ENCODE results near the gene SPTB.

DNA sequence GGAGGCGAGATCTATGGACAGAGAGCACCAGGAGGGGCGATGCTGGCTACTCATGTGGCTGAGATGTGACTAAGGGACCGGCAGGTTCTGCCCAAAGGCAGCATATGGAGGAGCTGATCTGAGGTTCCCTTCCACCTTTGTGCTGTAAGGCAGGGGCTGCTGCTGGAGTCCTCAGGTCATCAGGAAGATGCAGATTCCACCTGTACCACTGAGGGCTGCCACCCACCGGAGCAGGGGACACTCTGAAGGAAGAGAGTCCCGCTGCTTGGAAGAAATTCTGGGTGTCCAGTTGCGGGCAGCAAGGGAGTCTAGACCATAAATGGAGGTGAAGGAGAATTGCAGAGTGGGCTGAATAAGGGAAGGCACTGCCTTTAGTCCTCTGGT lies 120.2 kb downstream of the SPTB start:
- no peak for TF ChIP-seq CTCF (tag by site-specific recombination; IDR thresholded peaks at IDR 0.05)
- TF ChIP-seq, protein P1, sequence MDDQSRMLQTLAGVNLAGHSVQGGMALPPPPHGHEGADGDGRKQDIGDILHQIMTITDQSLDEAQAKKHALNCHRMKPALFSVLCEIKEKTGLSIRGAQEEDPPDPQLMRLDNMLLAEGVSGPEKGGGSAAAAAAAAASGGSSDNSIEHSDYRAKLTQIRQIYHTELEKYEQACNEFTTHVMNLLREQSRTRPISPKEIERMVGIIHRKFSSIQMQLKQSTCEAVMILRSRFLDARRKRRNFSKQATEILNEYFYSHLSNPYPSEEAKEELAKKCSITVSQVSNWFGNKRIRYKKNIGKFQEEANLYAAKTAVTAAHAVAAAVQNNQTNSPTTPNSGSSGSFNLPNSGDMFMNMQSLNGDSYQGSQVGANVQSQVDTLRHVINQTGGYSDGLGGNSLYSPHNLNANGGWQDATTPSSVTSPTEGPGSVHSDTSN (CRISPR knock-in tag; IDR thresholded peaks at IDR 0.05) = no peak

Measured in HEK293 (cell line).